HG02885 (cell line): Measurements from ENCODE around the gene HTATIP2.
"Not testable (repeated sequence)": the region's sequence is repeated elsewhere in the genome, so short reads cannot be mapped to it uniquely, and the experiment has no call there.

Source experiments
- ATAC-seq: cut with Tn5 transposase; IDR thresholded peaks from one replicate; pipeline ENCODE4 v1.9.1; 2021; ENCODE audit warnings: mild to moderate bottlenecking; ENCODE audit not compliant: unreplicated experiment, poor library complexity

The HTATIP2 gene

DNA sequence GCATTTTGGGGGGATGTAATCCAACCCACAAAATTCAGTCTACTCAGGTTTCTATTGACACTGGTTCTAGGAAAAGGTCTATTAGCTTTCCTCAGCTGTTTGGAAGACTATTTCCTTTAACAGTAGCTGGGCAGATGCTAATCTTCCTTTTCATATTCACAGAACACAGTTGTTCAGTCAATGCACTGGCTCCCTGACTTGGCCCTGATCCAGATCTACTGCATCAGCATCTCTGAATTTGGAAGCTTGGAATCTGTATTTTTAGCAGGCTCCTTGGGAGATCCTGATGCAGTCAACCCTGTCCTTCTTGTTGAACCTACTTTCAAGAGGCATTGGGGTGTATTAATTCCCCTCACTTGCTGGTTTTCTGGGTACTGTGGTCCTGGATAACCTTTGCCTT lies 6.3 kb downstream of the HTATIP2 start:
- ATAC-seq: no peak

DNA sequence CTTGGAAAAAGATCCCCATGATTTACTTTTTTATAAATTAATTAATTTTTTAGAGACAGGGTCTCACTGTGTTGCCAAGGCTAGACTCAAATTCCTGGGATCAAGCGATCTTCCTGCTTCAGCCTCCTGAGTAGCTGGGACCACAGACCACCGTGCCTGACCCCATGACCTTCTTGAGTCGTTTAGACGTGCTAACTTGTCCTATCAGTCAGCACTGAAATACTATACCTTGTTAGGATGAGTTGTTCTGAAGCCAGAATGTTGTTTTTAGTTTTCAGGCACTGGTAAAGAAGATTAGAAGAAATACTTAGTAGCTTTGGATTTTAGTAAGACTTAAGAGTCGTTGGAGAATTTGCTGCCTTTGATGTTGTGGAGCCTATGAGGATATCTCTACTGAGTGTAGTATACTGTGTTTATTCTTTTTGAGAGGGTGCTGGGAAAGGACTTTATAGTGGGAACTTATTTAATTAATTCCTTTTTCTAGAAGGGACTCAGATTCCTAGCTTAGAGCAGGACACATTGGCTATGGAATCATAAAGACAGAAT lies 8.6 kb downstream of the HTATIP2 start:
- ATAC-seq: no peak

DNA sequence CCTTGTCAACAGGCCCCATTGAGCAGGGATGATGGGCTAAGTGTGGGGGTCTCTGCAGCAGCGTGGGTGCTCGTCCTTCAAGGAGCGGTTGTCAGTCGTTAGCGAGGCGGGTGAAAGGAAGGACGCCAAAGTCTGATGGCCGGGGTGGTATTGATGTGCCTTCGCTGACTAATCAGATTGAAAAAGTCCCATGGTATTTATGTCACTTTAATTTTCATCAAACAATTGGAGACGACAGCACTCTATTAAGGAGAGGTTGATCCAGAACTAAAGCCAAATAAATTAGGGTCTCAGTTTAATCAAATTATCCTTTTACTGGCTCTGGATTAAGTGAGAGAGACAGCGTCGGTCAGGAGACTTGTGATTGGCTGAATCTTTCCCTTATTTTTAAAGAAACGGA lies 9.6 kb downstream of the HTATIP2 start:
- no peak for ATAC-seq

DNA sequence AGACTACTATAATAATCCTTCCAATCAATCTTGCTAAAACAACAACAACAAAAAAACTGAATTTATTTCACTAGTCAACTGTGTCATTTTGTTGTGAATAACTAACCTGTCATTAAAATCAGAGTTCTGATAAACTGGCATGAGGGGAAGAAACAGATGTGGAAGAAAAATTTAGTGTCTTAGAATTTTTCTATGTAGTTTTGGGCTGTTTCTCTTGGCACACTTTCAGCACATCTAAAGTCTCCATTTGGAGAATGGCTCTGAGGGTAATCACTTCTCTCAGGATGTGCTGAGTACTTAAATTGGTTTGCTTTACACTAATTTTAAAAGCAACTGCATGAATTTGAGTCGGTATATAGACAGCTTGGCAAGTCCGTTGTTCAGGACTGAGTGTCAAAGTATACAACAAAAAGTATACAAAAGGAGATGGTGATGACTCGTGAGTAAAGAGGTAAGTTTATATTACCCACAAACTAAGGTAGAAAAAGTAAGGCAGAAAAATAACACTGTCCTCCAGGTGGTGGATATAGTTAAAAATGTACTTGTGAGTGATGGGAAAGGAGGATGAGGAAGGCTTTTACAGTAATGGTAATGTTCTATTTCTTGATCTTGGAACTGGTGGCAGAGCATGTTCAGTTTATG lies 10.2 kb downstream of the HTATIP2 start:
- no peak for ATAC-seq

DNA sequence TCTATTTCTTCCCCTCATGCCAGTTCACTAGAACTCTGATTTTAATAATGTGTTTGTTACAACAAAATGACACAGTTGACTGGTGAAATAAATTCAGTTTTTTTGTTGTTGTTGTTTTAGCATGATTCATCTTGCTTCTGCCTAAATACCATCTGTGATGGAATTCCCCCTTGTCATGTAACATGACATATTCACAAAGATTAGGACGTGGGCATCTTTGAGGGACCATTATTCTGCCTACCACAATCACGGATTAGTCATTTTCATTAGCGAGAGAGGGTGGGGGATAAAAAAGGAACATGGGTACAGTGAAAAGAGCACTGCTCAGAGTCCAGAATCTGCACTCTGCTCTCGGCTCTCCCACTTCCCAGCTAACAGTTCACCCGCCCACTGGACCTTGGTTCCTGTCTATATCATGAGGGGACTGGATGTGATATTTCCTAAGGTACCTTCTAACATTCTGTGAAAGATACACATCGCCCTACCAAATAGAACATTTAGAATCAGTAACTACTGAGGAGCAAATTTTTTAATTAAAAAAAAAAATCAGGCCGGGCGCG lies 11.3 kb downstream of the HTATIP2 start:
- ATAC-seq: no peak

GRCh38 chr11:20376162-20376730 lies 12.7 kb downstream of the HTATIP2 start:
- ATAC-seq: no peak

- ATAC-seq: not testable (repeated sequence)
These were observed 22.5 kb downstream of the HTATIP2 start for GRCh38 chr11:20385996-20386395.

GRCh38 chr11:20387261-20388095 lies 24.0 kb downstream of the HTATIP2 start, which contains the start of gene PRMT3:
TSS of gene PRMT3 (plus strand) at chr11:20387716. CDS start at chr11:20387747, 31 bp downstream.
- peak; percentile 83 for ATAC-seq

- ATAC-seq: peak; percentile 20
These were observed 24.9 kb downstream of the HTATIP2 start for GRCh38 chr11:20388096-20389055.

GRCh38 chr11:20397281-20397680 lies 33.8 kb downstream of the HTATIP2 start:
- peak; percentile 91 for ATAC-seq

- ATAC-seq: no peak
These were observed 36.0 kb downstream of the HTATIP2 start for GRCh38 chr11:20399498-20399897.

DNA sequence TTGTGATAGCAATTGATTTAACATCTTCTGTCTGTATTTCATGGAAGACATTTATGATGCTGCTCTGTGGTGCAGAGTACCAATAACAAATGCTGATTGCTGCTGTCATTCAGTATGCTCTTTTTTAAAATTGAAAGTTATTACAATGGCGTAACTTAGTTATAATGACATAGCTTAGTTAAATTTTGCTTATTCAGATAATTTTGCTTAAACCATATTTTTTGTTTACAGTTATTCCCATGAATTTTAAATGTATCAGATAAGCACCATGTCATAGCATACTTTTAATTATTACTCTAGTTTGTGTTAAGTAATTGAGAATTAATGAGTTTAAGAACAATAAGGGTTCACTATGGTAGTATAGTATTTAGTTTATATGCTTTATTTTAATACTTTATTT lies 39.5 kb downstream of the HTATIP2 start:
- no peak for ATAC-seq

DNA sequence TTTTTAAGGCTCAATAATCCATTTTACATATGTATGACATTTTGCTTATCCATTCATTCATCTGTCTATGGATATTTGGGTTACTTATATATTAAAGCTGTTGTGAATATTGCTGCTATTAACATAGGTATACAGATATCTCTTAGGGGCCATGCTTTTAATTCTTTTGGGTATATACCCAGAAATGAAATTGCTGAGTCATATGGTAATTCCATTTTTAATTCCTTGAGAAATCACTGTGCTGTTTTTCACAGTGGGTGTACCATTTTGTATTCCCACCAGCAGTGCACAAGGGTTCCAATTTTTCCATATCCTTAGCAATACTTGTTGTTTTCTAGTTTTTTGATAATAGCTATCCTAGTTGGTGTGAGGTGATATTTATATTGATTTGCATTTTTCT lies 43.0 kb downstream of the HTATIP2 start:
- no peak for ATAC-seq

GRCh38 chr11:20407344-20407743 lies 43.8 kb downstream of the HTATIP2 start:
- no peak for ATAC-seq

DNA sequence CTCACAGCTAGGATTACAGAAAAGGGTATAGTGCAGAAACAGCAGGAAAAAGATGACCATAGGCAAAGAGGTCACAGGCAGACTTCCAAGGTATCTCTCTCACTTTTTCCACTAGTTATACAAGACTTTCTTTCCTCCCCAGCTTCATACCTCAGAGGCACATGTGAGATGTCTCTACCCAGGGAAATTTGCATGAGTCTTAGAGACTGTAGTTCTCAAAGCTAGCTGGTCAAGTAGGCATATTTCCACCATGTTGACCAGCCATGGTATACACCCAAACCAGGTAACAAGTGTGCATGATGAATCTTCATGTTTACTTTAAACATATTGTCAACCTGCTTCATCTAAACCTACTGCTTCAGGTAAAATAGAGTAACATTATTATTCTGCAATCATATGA lies 51.9 kb downstream of the HTATIP2 start:
- peak; percentile 55 for ATAC-seq

DNA sequence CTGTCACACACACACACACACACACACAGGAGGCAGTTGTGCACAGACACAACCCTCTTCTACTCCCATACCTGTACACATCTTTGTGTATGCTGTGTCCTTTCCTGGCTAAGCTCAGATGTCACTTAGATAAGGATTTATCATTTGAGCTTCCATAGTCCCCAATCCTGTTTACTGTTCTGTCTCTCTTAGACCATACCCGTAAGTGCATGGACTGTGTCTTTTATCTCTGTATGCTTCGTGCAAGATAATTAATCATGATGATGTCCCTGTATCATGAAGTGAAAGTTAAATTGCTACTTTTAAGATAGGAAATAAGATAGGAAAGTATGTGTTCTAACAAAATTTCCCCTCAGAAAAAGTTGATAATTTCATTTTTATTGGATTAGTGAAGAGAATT lies 54.3 kb downstream of the HTATIP2 start:
- no peak for ATAC-seq

DNA sequence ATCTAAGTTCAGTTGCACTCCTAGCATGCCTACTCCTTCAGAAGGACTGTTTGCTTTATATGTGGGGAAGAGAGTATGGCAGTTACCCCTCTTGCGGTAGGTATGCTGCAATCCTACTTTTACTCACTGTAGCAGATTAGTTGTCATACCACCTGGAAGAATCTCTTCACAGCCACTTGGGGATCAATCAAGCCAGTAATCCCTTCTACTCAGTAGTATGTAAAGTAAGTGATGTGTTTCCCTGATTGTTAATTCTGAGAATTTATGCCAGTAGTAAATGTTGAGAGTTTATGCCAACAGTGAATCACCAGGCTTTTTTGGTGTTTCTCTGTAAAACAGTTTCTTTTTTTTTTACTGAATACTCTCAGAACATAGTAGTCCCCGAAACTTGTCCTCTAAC lies 58.4 kb downstream of the HTATIP2 start:
- no peak for ATAC-seq

- no peak for ATAC-seq
These were observed 65.7 kb downstream of the HTATIP2 start for GRCh38 chr11:20429216-20429615.
